Thyroid gland (tissue), 4 donors: Measurements from ENCODE around the gene F10.
"Not testable (repeated sequence)": the region's sequence is repeated elsewhere in the genome, so short reads cannot be mapped to it uniquely, and the experiment has no call there.

ENCODE experiments used
- CTCF ChIP-seq, 6 experiments: fragments of 200-600 bp in 3 of 6; fragments of 450-650 bp in 3 of 6; sonication (generic) in 3 of 6; IDR thresholded peaks; one replicate each; pipeline ENCODE4 v1.5.1; 2016 to 2019; ENCODE audit warnings: antibody characterized with exemption in 6 of 6, mild to moderate bottlenecking in 2 of 6, inconsistent platforms in 1 of 6, moderate library complexity in 1 of 6
- POLR2A ChIP-seq, 2 donors: fragments of 450-650 bp; IDR thresholded peaks; one replicate each; pipeline ENCODE4 v1.6.1; 2017; ENCODE audit warnings: antibody characterized with exemption in 2 of 2, mild to moderate bottlenecking in 2 of 2, moderate library complexity in 1 of 2

GRCh38 chr13:113108521-113108920 lies 14.1 kb upstream of the F10 start:
- TF ChIP-seq CTCF, POLR2A (IDR thresholded peaks at IDR 0.05): not testable (repeated sequence)
